Endodermal cell (in vitro differentiated cells): ENCODE measurements around the gene SEMA5A. TPM values are rescaled to one million over a fixed set of nuclear protein-coding genes. Genes with fewer than 3 reads are reported as not detected.

Experiments
- DNase-seq: peaks from one replicate; pipeline ENCODE4 v3.0.0-alpha.2; 2017
- H3K27ac ChIP-seq: 2 replicates; pipeline ENCODE4 v1.5.1; 2013; ENCODE audit warnings: mild to moderate bottlenecking, low read depth, low read length, moderate library complexity
- H3K27me3 ChIP-seq: 2 replicates; pipeline ENCODE4 v1.6.1; 2013; ENCODE audit warnings: mild to moderate bottlenecking, low read length, moderate library complexity; ENCODE audit not compliant: insufficient read depth, control insufficient read depth, poor library complexity, severe bottlenecking
- H3K36me3 ChIP-seq: 2 replicates; pipeline ENCODE4 v1.7.0; 2013; ENCODE audit warnings: mild to moderate bottlenecking, low read length, moderate library complexity; ENCODE audit not compliant: control insufficient read depth, insufficient read depth
- H3K4me1 ChIP-seq: one replicate; pipeline ENCODE4 v1.7.0; 2013; ENCODE audit warnings: low read length; ENCODE audit not compliant: control insufficient read depth, insufficient read depth
- H3K4me3 ChIP-seq: 2 replicates; pipeline ENCODE4 v1.5.1; 2013; ENCODE audit warnings: mild to moderate bottlenecking, low read length, moderate library complexity
- H3K9ac ChIP-seq: 2 replicates; pipeline ENCODE4 v1.6.1; 2013; ENCODE audit warnings: mild to moderate bottlenecking, low read length, moderate library complexity; ENCODE audit not compliant: poor library complexity, severe bottlenecking; ENCODE audit errors: extremely low read depth
- H3K9me3 ChIP-seq: 2 replicates; pipeline ENCODE4 v1.6.1; 2013; ENCODE audit warnings: mild to moderate bottlenecking, low read length, moderate library complexity; ENCODE audit not compliant: control insufficient read depth
- H3K27ac Mint-ChIP-seq: 2 replicates; pipeline ENCODE4 v1.8.0; 2020; ENCODE audit warnings: mixed read lengths
- H3K27me3 Mint-ChIP-seq: 2 replicates; pipeline ENCODE4 v1.8.0; 2021; ENCODE audit warnings: mild to moderate bottlenecking, mixed read lengths; ENCODE audit not compliant: insufficient read depth
- H3K36me3 Mint-ChIP-seq: 2 replicates; pipeline ENCODE4 v1.8.0; 2020; ENCODE audit warnings: low read depth, mixed read lengths
- H3K4me1 Mint-ChIP-seq: 2 replicates; pipeline ENCODE4 v1.8.0; 2020; ENCODE audit warnings: mixed read lengths
- H3K4me3 Mint-ChIP-seq: 2 replicates; pipeline ENCODE4 v1.8.0; 2020; ENCODE audit warnings: mild to moderate bottlenecking, moderate library complexity, mixed read lengths
- H3K9me3 Mint-ChIP-seq: 2 replicates; pipeline ENCODE4 v1.8.0; 2020; ENCODE audit warnings: mild to moderate bottlenecking, mixed read lengths
- CTCF ChIP-seq: fragments of 200-600 bp; sonication (generic); conservative IDR thresholded peaks from 2 replicates; pipeline ENCODE4 v1.5.0; 2021; ENCODE audit warnings: antibody characterized with exemption, mild to moderate bottlenecking
- WGBS, 2 experiments: methylation state at CpG; one replicate each; pipeline versions ENCODE4 v1.1.5 to v1.1.7; 2013; ENCODE audit warnings: missing lambda C conversion rate in 2 of 2, mixed read lengths in 1 of 2; ENCODE audit not compliant: insufficient coverage in 1 of 2, insufficient read length in 1 of 2; 5-methylcytosine and 5-hydroxymethylcytosine counted together
- long read RNA-seq, 4 experiments: library from polyadenylated mRNA in 2 of 4; library from RNA in 1 of 4; library from capped mRNA in 1 of 4; stranded (forward) in 3 of 4; unstranded in 1 of 4; transcript quantifications; one replicate each; pipeline ENCODE4 v2.0.0, GENCODE V29; 2020 to 2021; ENCODE audit warnings: inconsistent platforms in 1 of 4
- polyA plus RNA-seq, 2 experiments: library from polyadenylated mRNA; stranded (reverse); fragments of 50-300 nt; gene quantifications; one replicate each; pipeline ENCODE4 v1.2.3, GENCODE V29; 2013
- total RNA-seq, 2 donors: library from RNA; stranded (reverse); fragmentation: NEBNext Ultra II Directional in 1 of 2; extraction: Animal tissue kit (Norgen Biotek cat#: 25700) in 1 of 2; gene quantifications; 2 replicates in 1 of 2; 3 replicates in 1 of 2; pipeline ENCODE4 v1.2.1, GENCODE V29; 2021

SEMA5A gene
- 10 to 100 TPM; 46.8 to 77.8 TPM for total RNA-seq
- 18.5 TPM for polyA plus RNA-seq (2013, experiment 1 of 2)
- 19.3 TPM for polyA plus RNA-seq (2013, experiment 2 of 2)
- long read RNA-seq, experiment 1, partial matches to known transcripts: 4 of 31 reads
- long read RNA-seq, experiment 1, other reads (novel, unspliced or antisense): 27 of 31 reads
- long read RNA-seq, experiment 2, full-length matches to known transcripts: 10 of 80 reads
- long read RNA-seq, experiment 2, partial matches to known transcripts: 6 of 80 reads
- long read RNA-seq, experiment 2, other reads (novel, unspliced or antisense): 64 of 80 reads
- long read RNA-seq, experiment 3, full-length matches to known transcripts: 9 of 30 reads
- long read RNA-seq, experiment 3, partial matches to known transcripts: 5 of 30 reads
- long read RNA-seq, experiment 3, other reads (novel, unspliced or antisense): 16 of 30 reads
- long read RNA-seq, experiment 4, partial matches to known transcripts: 0 of 3 reads
- long read RNA-seq, experiment 4, other reads (novel, unspliced or antisense): 3 of 3 reads

GRCh38 chr5:9545992-9546851, at the start of gene SEMA5A:
Gene SEMA5A, minus strand, starts transcription at chr5:9546075. Its CDS starts 166,129 bp downstream, at chr5:9379946.
- Mint-ChIP-seq H3K9me3 (no peaks in the 10 kb centered on the region), H3K27ac (peak within 1 kb of the TSS; percentile 93), H3K36me3 (peaks cover 25% of the 10 kb centered on the region), H3K27me3 (no peaks in the 10 kb centered on the region), H3K4me1 (peaks cover 19% of the 10 kb centered on the region), H3K4me3 (peak within 1 kb of the TSS; percentile 90)
- Histone ChIP-seq H3K9me3 (no peaks in the 10 kb centered on the region), H3K4me1 (peaks cover 3% of the 10 kb centered on the region), H3K27me3 (no peaks in the 10 kb centered on the region), H3K27ac (peak within 1 kb of the TSS; percentile 27), H3K4me3 (peak within 1 kb of the TSS; percentile 100), H3K36me3 (peaks cover 61% of the 10 kb centered on the region), H3K9ac (peak within 1 kb of the TSS; percentile 96)
- peak; percentile 93 for DNase-seq
- TF ChIP-seq CTCF: peak; percentile 12
- 0 to 4% methylated on average over 24 to 65 of the region's 84 CpGs for WGBS, 2 experiments

GRCh38 chr5:9594913-9595312, 49.0 kb upstream of the SEMA5A start:
- H3K4me3 ChIP-seq: no peak overlapping the region
- H3K36me3 ChIP-seq: peaks cover 57% of the 10 kb centered on the region
- H3K36me3 Mint-ChIP-seq: peaks cover 5% of the 10 kb centered on the region
- H3K4me3 Mint-ChIP-seq: no peak overlapping the region
- H3K27ac Mint-ChIP-seq: no peak overlapping the region
- no peak overlapping the region for H3K9ac ChIP-seq
- H3K27me3 ChIP-seq: no peaks in the 10 kb centered on the region
- H3K27ac ChIP-seq: no peak overlapping the region
- peaks cover 9% of the 10 kb centered on the region for H3K4me1 ChIP-seq
- TF ChIP-seq CTCF: no peak
- no peaks in the 10 kb centered on the region for H3K9me3 Mint-ChIP-seq
- DNase-seq: no peak
- H3K9me3 ChIP-seq: peaks cover 43% of the 10 kb centered on the region
- H3K4me1 Mint-ChIP-seq: peaks cover 49% of the 10 kb centered on the region
- no peaks in the 10 kb centered on the region for H3K27me3 Mint-ChIP-seq

- no peak for TF ChIP-seq CTCF
- peaks cover 6% of the 10 kb centered on the region for H3K27me3 Mint-ChIP-seq
- H3K27me3 ChIP-seq: no peaks in the 10 kb centered on the region
- peaks cover 7% of the 10 kb centered on the region for H3K9me3 Mint-ChIP-seq
- H3K4me3 ChIP-seq: no peak overlapping the region
- peaks cover under 1% of the 10 kb centered on the region for H3K4me1 Mint-ChIP-seq
- peaks cover 63% of the 10 kb centered on the region for H3K36me3 ChIP-seq
- H3K9ac ChIP-seq: no peak overlapping the region
- H3K36me3 Mint-ChIP-seq: peaks cover 21% of the 10 kb centered on the region
- H3K4me1 ChIP-seq: no peaks in the 10 kb centered on the region
- H3K9me3 ChIP-seq: peaks cover 57% of the 10 kb centered on the region
- no peak overlapping the region for H3K4me3 Mint-ChIP-seq
- no peak for DNase-seq
- no peak overlapping the region for H3K27ac ChIP-seq
- no peak overlapping the region for H3K27ac Mint-ChIP-seq
- 88 to 94% methylated on average over 5 to 7 of the region's 7 CpGs for WGBS, 2 experiments
These were observed 43.4 kb upstream of the SEMA5A start for GRCh38 chr5:9589049-9589835.
